HL-60 (cell line): ENCODE measurements around the gene E2F8.

Experiments
- DNase-seq, 2 experiments: peaks; one replicate each; pipeline ENCODE4 v3.0.0-alpha.2; 2010 to 2020; ENCODE audit warnings: low read depth in 1 of 2, low spot score in 1 of 2
- H3K27ac ChIP-seq: fragments of 250-450 bp; sonication (Bioruptor Pico); replicated peaks from 2 replicates; pipeline ENCODE4 v1.5.1; 2020; ENCODE audit warnings: mild to moderate bottlenecking, moderate library complexity
- H3K27me3 ChIP-seq: fragments of 250-450 bp; sonication (Bioruptor Pico); 2 replicates; pipeline ENCODE4 v1.5.1; 2021; ENCODE audit warnings: mild to moderate bottlenecking, moderate library complexity; ENCODE audit not compliant: insufficient read depth, poor library complexity, severe bottlenecking
- H3K4me3 ChIP-seq: replicated peaks from 2 replicates; pipeline ENCODE4 v1.5.1; 2011; ENCODE audit warnings: mild to moderate bottlenecking, control low read depth, low read length; ENCODE audit not compliant: insufficient read depth
- GABPA ChIP-seq: IDR thresholded peaks from 2 replicates; pipeline ENCODE4 v1.6.1; 2012; ENCODE audit warnings: low read depth
- POLR2AphosphoS5 ChIP-seq: IDR thresholded peaks from 2 replicates; pipeline ENCODE4 v1.6.1; 2012; ENCODE audit warnings: low read depth
- REST ChIP-seq: IDR thresholded peaks from 2 replicates; pipeline ENCODE4 v1.6.1; 2012; ENCODE audit warnings: low read depth; ENCODE audit not compliant: insufficient replicate concordance
- SPI1 ChIP-seq: IDR thresholded peaks from 2 replicates; pipeline ENCODE4 v1.6.1; 2012; ENCODE audit warnings: low read depth, mild to moderate bottlenecking, borderline replicate concordance
- TF ChIP-seq, protein P1 (sequence below): IDR thresholded peaks from one replicate; pipeline ENCODE4 v1.5.1; 2011; ENCODE audit warnings: low read length, control low read depth, inconsistent platforms; ENCODE audit not compliant: insufficient read depth

The E2F8 gene

DNA sequence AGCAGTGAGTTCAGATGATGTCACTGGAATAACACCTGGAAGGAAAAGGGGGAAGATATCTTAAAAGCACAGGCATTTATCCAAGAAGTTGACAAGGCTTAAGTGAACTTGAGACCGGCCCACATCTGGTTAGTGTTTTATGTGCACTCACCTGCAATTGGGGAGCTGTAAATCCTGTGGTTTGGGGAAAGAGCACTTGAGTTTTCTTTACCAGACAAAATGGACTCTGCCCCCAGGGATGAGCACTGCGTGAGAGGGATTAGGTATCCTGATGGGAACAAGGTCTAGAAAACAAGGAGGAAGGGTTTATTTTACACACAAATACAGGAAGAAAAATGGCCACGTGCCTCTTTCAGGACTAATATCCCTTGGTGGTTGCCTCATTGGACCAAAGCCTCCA is 15.2 kb downstream of the E2F8 start:
- Histone ChIP-seq H3K4me3 (no peak overlapping the region), H3K27ac (no peak overlapping the region), H3K27me3 (no peaks in the 10 kb centered on the region)
- TF ChIP-seq SPI1 (no peak), POLR2AphosphoS5 (no peak), REST (no peak), GABPA (no peak)
- TF ChIP-seq, protein P1, sequence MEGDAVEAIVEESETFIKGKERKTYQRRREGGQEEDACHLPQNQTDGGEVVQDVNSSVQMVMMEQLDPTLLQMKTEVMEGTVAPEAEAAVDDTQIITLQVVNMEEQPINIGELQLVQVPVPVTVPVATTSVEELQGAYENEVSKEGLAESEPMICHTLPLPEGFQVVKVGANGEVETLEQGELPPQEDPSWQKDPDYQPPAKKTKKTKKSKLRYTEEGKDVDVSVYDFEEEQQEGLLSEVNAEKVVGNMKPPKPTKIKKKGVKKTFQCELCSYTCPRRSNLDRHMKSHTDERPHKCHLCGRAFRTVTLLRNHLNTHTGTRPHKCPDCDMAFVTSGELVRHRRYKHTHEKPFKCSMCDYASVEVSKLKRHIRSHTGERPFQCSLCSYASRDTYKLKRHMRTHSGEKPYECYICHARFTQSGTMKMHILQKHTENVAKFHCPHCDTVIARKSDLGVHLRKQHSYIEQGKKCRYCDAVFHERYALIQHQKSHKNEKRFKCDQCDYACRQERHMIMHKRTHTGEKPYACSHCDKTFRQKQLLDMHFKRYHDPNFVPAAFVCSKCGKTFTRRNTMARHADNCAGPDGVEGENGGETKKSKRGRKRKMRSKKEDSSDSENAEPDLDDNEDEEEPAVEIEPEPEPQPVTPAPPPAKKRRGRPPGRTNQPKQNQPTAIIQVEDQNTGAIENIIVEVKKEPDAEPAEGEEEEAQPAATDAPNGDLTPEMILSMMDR, result no peak
- no peak for DNase-seq

- H3K27me3 ChIP-seq, result no peaks in the 10 kb centered on the region
- no peak for TF ChIP-seq GABPA
- TF ChIP-seq, protein P1, result no peak
- no peak for TF ChIP-seq REST
- no peak for TF ChIP-seq POLR2AphosphoS5
- TF ChIP-seq SPI1, result no peak
- no peak for DNase-seq
- H3K4me3 ChIP-seq, result no peak overlapping the region
- no peak overlapping the region for H3K27ac ChIP-seq
These were observed 15.6 kb downstream of the E2F8 start for GRCh38 chr11:19225123-19225522.

- H3K27ac ChIP-seq, result no peak overlapping the region
- TF ChIP-seq, protein P1, result no peak
- TF ChIP-seq REST (no peak), GABPA (no peak), POLR2AphosphoS5 (no peak), SPI1 (no peak)
- H3K27me3 ChIP-seq, result peaks cover 2% of the 10 kb centered on the region
- no peak overlapping the region for H3K4me3 ChIP-seq
- DNase-seq, result no peak
These were observed 19.6 kb downstream of the E2F8 start for GRCh38 chr11:19220903-19221724.
